Endothelial cell of umbilical vein (primary cell): ENCODE results near the gene MUCL3.
"Not testable (repeated sequence)": the region's sequence is repeated elsewhere in the genome, so short reads cannot be mapped to it uniquely, and the experiment has no call there.

Source experiments
- CTCF ChIP-seq, 2 donors: IDR thresholded peaks; 1 replicate in 1 of 2; 2 replicates in 1 of 2; pipeline ENCODE4 v1.5.1; 2011; ENCODE audit warnings: low read length in 2 of 2, mild to moderate bottlenecking in 2 of 2, moderate library complexity in 2 of 2, control low read depth in 1 of 2, inconsistent platforms in 1 of 2, low read depth in 1 of 2; ENCODE audit not compliant: insufficient read depth in 1 of 2; ENCODE audit errors: extremely low read depth in 1 of 2
- EZH2 ChIP-seq: IDR thresholded peaks from 2 replicates; pipeline ENCODE4 v1.6.1; 2012; ENCODE audit warnings: borderline replicate concordance, low read depth, mild to moderate bottlenecking, moderate library complexity, low read length, inconsistent platforms; ENCODE audit not compliant: severe bottlenecking
- MYC ChIP-seq: IDR thresholded peaks from one replicate; pipeline ENCODE4 v1.6.1; 2011; ENCODE audit warnings: mild to moderate bottlenecking, low read depth, low read length
- POLR2A ChIP-seq: IDR thresholded peaks from 2 replicates; pipeline ENCODE4 v1.6.1; 2012; ENCODE audit warnings: low read depth, mild to moderate bottlenecking, control low read depth, low read length
- POLR2AphosphoS5 ChIP-seq: IDR thresholded peaks from 2 replicates; pipeline ENCODE4 v1.6.1; 2012; ENCODE audit warnings: low read depth, mild to moderate bottlenecking, control low read depth, low read length, moderate library complexity; ENCODE audit not compliant: insufficient read depth

GRCh38 chr6:30924040-30924627 is 16.6 kb upstream of the MUCL3 start:
- not testable (repeated sequence) for TF ChIP-seq POLR2A; POLR2AphosphoS5; EZH2; CTCF (IDR thresholded peaks at IDR 0.05; ENCODE audit: extremely low read depth in 1 of 2, insufficient read depth in 1 of 2, low read depth in 1 of 2, low read length in 2 of 2); MYC
